Endodermal cell (in vitro differentiated cells): ENCODE data around the gene IRF2BP2. TPM values are rescaled to one million over a fixed set of nuclear protein-coding genes. Genes with fewer than 3 reads are reported as not detected.

Experiments used
- DNase-seq: peaks from one replicate; pipeline ENCODE4 v3.0.0-alpha.2; 2017
- H3K27ac ChIP-seq: 2 replicates; pipeline ENCODE4 v1.5.1; 2013; ENCODE audit warnings: mild to moderate bottlenecking, low read depth, low read length, moderate library complexity
- H3K27me3 ChIP-seq: 2 replicates; pipeline ENCODE4 v1.6.1; 2013; ENCODE audit warnings: mild to moderate bottlenecking, low read length, moderate library complexity; ENCODE audit not compliant: insufficient read depth, control insufficient read depth, poor library complexity, severe bottlenecking
- H3K36me3 ChIP-seq: 2 replicates; pipeline ENCODE4 v1.7.0; 2013; ENCODE audit warnings: mild to moderate bottlenecking, low read length, moderate library complexity; ENCODE audit not compliant: control insufficient read depth, insufficient read depth
- H3K4me1 ChIP-seq: one replicate; pipeline ENCODE4 v1.7.0; 2013; ENCODE audit warnings: low read length; ENCODE audit not compliant: control insufficient read depth, insufficient read depth
- H3K4me3 ChIP-seq: 2 replicates; pipeline ENCODE4 v1.5.1; 2013; ENCODE audit warnings: mild to moderate bottlenecking, low read length, moderate library complexity
- H3K9ac ChIP-seq: 2 replicates; pipeline ENCODE4 v1.6.1; 2013; ENCODE audit warnings: mild to moderate bottlenecking, low read length, moderate library complexity; ENCODE audit not compliant: poor library complexity, severe bottlenecking; ENCODE audit errors: extremely low read depth
- H3K9me3 ChIP-seq: 2 replicates; pipeline ENCODE4 v1.6.1; 2013; ENCODE audit warnings: mild to moderate bottlenecking, low read length, moderate library complexity; ENCODE audit not compliant: control insufficient read depth
- H3K27ac Mint-ChIP-seq: 2 replicates; pipeline ENCODE4 v1.8.0; 2020; ENCODE audit warnings: mixed read lengths
- H3K27me3 Mint-ChIP-seq: 2 replicates; pipeline ENCODE4 v1.8.0; 2021; ENCODE audit warnings: mild to moderate bottlenecking, mixed read lengths; ENCODE audit not compliant: insufficient read depth
- H3K36me3 Mint-ChIP-seq: 2 replicates; pipeline ENCODE4 v1.8.0; 2020; ENCODE audit warnings: low read depth, mixed read lengths
- H3K4me1 Mint-ChIP-seq: 2 replicates; pipeline ENCODE4 v1.8.0; 2020; ENCODE audit warnings: mixed read lengths
- H3K4me3 Mint-ChIP-seq: 2 replicates; pipeline ENCODE4 v1.8.0; 2020; ENCODE audit warnings: mild to moderate bottlenecking, moderate library complexity, mixed read lengths
- H3K9me3 Mint-ChIP-seq: 2 replicates; pipeline ENCODE4 v1.8.0; 2020; ENCODE audit warnings: mild to moderate bottlenecking, mixed read lengths
- WGBS, 2 experiments: methylation state at CpG; one replicate each; pipeline versions ENCODE4 v1.1.5 to v1.1.7; 2013; ENCODE audit warnings: missing lambda C conversion rate in 2 of 2, mixed read lengths in 1 of 2; ENCODE audit not compliant: insufficient coverage in 1 of 2, insufficient read length in 1 of 2; 5-methylcytosine and 5-hydroxymethylcytosine counted together
- total RNA-seq, 2 donors: library from RNA; stranded (reverse); fragmentation: NEBNext Ultra II Directional in 1 of 2; extraction: Animal tissue kit (Norgen Biotek cat#: 25700) in 1 of 2; gene quantifications; 2 replicates in 1 of 2; 3 replicates in 1 of 2; pipeline ENCODE4 v1.2.1, GENCODE V29; 2021
- TF ChIP-seq, protein P1 (sequence below): fragments of 200-600 bp; sonication (generic); conservative IDR thresholded peaks from 2 replicates; pipeline ENCODE4 v1.5.0; 2021; ENCODE audit warnings: antibody characterized with exemption, mild to moderate bottlenecking

Gene IRF2BP2
- total RNA-seq, 2 donors from 2014 or later, result 41.6 to 45.7 TPM

DNA sequence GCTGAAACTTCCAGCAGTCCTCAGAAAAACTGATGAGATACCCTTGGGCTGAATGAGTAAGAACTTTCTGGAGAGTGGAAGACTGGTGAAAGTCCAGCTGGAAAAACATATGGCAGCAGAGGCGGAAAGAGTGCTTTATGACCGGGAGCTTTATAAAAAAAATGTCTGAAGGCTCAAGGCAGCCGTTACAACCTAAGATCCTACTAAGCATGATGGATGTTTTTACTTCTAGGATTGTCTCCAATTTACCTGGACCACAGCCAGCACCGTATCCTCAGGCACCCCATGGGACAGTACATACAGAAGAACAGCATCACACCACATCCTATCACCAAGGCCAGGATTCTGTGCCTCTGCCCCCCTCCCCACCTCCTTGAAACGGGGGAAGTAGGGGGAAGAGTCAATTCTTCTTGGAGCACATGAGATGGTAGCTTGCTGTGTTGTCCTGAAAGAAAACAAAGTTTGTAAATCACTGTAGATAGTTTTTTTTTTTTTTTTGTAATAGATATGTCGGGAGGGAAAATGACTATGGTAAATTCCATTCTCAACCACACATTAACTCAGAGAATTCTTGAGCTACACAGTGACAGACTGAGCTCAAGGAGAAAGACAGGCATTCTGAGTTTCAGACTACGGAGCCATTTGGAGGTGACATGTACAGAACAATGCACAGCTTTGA lies 11.8 kb upstream of the IRF2BP2 start:
- peaks cover 25% of the 10 kb centered on the region for H3K4me1 Mint-ChIP-seq
- no peak for DNase-seq
- H3K27ac Mint-ChIP-seq, result no peak overlapping the region

DNA sequence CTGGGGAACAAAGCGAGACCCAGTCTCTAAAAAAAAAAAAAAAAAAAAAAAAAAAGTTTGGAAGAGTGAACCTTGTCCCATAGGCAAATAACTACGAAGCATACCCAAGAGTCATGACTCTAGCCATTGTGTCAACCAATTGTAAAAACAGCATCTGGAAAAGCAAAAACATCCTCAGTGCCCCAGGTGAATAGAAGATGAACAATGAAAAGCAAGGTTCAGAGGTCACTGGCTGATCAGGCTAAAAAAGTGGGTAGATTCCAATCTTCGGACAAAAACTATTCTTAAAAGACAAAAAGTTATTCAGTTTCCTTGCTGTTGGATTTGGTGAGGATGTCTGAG lies 11.1 kb upstream of the IRF2BP2 start:
- Histone ChIP-seq H3K36me3 (no peaks in the 10 kb centered on the region), H3K9me3 (no peaks in the 10 kb centered on the region), H3K4me3 (no peak overlapping the region), H3K4me1 (peaks cover 6% of the 10 kb centered on the region), H3K27ac (no peak overlapping the region), H3K27me3 (no peaks in the 10 kb centered on the region), H3K9ac (no peak overlapping the region)
- no peak overlapping the region for H3K4me3 Mint-ChIP-seq
- peaks cover 27% of the 10 kb centered on the region for H3K4me1 Mint-ChIP-seq
- TF ChIP-seq, protein P1, sequence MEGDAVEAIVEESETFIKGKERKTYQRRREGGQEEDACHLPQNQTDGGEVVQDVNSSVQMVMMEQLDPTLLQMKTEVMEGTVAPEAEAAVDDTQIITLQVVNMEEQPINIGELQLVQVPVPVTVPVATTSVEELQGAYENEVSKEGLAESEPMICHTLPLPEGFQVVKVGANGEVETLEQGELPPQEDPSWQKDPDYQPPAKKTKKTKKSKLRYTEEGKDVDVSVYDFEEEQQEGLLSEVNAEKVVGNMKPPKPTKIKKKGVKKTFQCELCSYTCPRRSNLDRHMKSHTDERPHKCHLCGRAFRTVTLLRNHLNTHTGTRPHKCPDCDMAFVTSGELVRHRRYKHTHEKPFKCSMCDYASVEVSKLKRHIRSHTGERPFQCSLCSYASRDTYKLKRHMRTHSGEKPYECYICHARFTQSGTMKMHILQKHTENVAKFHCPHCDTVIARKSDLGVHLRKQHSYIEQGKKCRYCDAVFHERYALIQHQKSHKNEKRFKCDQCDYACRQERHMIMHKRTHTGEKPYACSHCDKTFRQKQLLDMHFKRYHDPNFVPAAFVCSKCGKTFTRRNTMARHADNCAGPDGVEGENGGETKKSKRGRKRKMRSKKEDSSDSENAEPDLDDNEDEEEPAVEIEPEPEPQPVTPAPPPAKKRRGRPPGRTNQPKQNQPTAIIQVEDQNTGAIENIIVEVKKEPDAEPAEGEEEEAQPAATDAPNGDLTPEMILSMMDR, result no peak
- H3K27me3 Mint-ChIP-seq, result no peaks in the 10 kb centered on the region
- WGBS, 2 experiments, result 93% methylated on average over 3 of the region's 3 CpGs; no CpG with 5 or more reads in 1 of the 2 experiments
- no peak overlapping the region for H3K27ac Mint-ChIP-seq
- no peak for DNase-seq
- no peaks in the 10 kb centered on the region for H3K36me3 Mint-ChIP-seq
- no peaks in the 10 kb centered on the region for H3K9me3 Mint-ChIP-seq

More for the DNA sequence above, 11.8 kb upstream of the IRF2BP2 start:
- H3K27ac ChIP-seq, result no peak overlapping the region
- H3K27me3 Mint-ChIP-seq, result no peaks in the 10 kb centered on the region
- peaks cover 6% of the 10 kb centered on the region for H3K4me1 ChIP-seq
- 97 to 99% methylated on average over 5 to 6 of the region's 7 CpGs for WGBS, 2 experiments
- H3K9ac ChIP-seq, result no peak overlapping the region
- no peak overlapping the region for H3K4me3 ChIP-seq
- no peaks in the 10 kb centered on the region for H3K9me3 Mint-ChIP-seq
- TF ChIP-seq, protein P1, result no peak
- no peaks in the 10 kb centered on the region for H3K36me3 Mint-ChIP-seq
- no peaks in the 10 kb centered on the region for H3K27me3 ChIP-seq
- no peaks in the 10 kb centered on the region for H3K36me3 ChIP-seq
- no peaks in the 10 kb centered on the region for H3K9me3 ChIP-seq
- no peak overlapping the region for H3K4me3 Mint-ChIP-seq

DNA sequence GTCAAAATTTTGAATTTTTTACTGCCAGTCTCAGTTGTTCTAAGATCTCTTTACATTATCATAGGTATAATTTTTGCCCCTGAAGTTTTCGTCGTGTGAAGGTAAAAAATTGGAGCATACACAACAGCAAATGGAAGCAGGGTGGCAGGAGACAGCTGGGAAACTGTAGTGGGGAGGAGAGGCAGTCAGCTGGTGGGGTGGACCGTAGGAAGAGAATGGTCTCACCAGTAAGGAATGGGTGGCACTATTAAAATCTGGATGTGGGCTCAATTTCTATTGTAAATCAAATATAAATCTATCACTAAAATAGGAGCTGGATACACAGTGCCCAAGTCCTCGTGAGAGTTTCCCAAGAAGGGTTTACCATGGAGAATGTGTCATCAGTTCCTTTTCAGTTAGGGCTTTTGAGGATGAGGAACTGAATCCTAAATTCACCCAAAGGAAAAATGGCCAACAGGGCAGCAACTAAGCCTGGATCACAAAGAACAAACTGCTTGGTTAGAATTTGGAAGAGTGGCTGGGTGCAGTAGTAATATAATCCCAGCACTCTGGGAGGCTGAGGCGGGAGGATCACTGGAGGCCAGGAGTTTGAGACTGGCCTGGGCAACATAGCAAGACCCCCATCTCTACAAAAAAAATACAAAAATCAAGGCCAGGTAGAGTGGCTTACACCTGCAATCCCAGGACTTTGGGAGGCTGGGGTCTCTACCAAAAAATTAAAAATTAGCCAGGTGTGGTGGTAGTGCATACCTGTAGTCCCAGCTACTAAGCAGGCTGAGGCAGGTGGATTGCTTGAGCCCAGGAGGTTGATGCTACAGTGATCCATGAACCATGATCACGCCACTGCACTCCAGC lies 10.5 kb upstream of the IRF2BP2 start:
- TF ChIP-seq, protein P1, result no peak
- Histone ChIP-seq H3K27ac (no peak overlapping the region), H3K4me3 (no peak overlapping the region), H3K36me3 (no peaks in the 10 kb centered on the region), H3K4me1 (peaks cover 6% of the 10 kb centered on the region), H3K9me3 (no peaks in the 10 kb centered on the region), H3K27me3 (no peaks in the 10 kb centered on the region), H3K9ac (no peak overlapping the region)
- 96 to 100% methylated on average over 1 to 6 of the region's 6 CpGs for WGBS, 2 experiments
- H3K9me3 Mint-ChIP-seq, result no peaks in the 10 kb centered on the region
- H3K4me3 Mint-ChIP-seq, result no peak overlapping the region
- H3K27me3 Mint-ChIP-seq, result no peaks in the 10 kb centered on the region
- no peaks in the 10 kb centered on the region for H3K36me3 Mint-ChIP-seq
- no peak for DNase-seq
- H3K27ac Mint-ChIP-seq, result no peak overlapping the region
- peaks cover 27% of the 10 kb centered on the region for H3K4me1 Mint-ChIP-seq
